ENCODE data around the gene TTC38.
"Not testable (repeated sequence)": the region's sequence is repeated elsewhere in the genome, so short reads cannot be mapped to it uniquely, and the experiment has no call there.

Gene TTC38

DNA sequence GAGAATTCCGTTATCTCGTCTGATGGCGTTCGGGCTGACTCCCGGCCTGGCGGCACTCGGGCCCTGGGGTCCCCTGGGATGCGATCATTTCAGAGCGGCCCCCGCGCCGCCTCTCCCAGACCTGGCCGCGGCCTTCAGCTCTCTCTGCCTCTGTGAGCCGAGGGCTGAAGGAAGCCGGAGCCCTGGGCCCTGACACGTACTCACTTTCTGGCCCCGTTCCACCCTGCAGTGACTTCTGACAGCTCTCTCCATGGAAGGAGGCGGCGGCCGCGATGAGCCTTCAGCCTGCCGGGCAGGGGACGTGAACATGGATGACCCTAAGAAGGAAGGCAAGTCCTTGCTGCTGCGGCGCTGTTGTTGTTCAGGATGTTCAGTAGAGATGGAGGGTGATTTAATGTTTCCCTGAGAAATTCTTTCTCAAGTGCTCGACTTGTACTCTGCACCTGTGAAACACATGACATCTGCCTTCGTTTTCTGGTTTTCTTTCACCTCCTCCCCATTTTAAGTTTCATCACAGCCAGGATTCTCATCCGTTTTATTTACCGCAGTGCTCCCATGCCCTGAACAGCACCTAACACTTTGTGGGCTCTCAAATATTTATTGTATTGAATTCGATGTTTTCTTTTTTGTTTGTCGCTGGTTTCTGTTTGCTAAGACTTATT lies 29.5 kb downstream of the TTC38 start:
- DNase-seq = no peak

- no peak for DNase-seq
These were observed 31.3 kb downstream of the TTC38 start for GRCh38 chr22:46299101-46299500.

- no peak for DNase-seq
These were observed 32.7 kb downstream of the TTC38 start for GRCh38 chr22:46300491-46300890.

- DNase-seq = no peak
These were observed 35.6 kb downstream of the TTC38 start for GRCh38 chr22:46303347-46303965.

- DNase-seq = no peak
These were observed 40.6 kb downstream of the TTC38 start for GRCh38 chr22:46308283-46308988.

DNA sequence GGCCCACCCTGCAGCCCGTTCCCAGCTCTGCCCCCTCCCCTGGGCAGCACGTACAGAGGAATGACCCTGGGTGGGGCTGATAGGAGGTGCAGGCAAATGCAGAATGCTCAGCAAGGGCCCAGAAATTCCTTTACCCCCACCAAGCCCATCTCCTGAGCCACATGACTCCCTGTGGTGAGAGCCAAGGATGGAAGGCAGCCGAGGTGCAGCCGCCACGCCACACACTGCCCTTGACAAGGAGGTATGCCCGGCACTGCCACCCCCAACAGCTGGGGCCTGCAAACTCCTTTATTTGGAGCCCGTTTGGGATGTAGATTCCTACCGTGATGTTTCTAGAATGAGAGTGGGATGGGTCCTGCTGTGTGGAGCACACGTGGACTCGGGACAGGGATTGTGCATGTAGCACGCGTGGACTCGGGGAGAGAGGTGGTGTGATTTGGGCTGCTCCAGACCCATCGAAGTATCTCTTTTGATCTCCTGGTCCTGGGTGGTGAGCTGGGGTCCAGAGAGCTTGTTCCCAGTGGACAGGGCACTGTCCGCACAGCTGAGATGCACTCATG lies 41.8 kb downstream of the TTC38 start:
- DNase-seq = no peak

- no peak for DNase-seq
These were observed 44.2 kb downstream of the TTC38 start for GRCh38 chr22:46312056-46312455.

- DNase-seq = not testable (repeated sequence)
These were observed 45.0 kb downstream of the TTC38 start for GRCh38 chr22:46312848-46313247.

- no peak for DNase-seq
These were observed 48.2 kb downstream of the TTC38 start for GRCh38 chr22:46315976-46316375.

- no peak for DNase-seq
These were observed 49.8 kb downstream of the TTC38 start for GRCh38 chr22:46317646-46318045.

GRCh38 chr22:46318576-46318975 lies 50.8 kb downstream of the TTC38 start:
- no peak for DNase-seq

DNA sequence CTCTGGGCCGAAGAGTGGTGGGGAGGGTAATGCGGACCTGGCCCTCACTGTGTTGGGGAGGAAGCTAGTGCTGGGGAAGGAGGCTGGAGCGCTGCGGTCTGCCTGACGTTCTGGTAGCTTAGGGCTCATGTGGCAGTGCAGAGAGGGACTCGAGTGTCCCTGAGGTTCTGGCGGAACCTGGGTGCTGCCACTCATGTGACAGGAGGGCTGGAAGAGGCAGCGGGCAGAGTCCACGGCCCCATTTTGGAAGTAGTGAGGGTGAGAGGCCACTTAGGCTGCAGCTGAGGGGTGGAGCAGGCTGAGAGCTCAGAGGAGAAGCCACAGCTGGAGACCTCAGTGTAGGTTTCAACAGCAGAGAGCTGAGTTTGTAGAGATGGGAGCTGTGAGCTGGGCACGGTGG lies 51.5 kb downstream of the TTC38 start:
- DNase-seq = no peak

- no peak for DNase-seq
These were observed 52.4 kb downstream of the TTC38 start for GRCh38 chr22:46320166-46320710.

GRCh38 chr22:46320716-46321386 lies 53.0 kb downstream of the TTC38 start:
- no peak for DNase-seq

DNA sequence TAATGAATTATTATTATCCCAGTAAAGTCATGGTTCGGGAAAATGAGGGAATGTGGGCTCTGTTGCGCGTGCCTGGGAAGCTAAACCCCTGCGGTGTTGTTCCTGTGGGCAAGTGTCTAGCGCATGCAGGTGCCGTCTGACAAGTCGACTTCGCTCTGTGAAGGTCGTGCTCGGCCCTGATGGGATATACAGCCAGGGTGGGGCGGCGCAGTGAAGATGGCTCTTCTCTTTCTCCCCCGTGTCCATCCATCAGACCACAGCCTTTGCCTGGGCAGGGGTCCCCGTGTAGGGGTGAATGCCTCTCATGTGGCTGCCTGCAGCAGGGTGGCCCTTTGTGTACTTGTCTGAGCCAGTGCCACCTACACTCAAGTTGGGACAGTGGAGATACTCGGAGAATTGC lies 54.9 kb downstream of the TTC38 start:
- no peak for DNase-seq

DNA sequence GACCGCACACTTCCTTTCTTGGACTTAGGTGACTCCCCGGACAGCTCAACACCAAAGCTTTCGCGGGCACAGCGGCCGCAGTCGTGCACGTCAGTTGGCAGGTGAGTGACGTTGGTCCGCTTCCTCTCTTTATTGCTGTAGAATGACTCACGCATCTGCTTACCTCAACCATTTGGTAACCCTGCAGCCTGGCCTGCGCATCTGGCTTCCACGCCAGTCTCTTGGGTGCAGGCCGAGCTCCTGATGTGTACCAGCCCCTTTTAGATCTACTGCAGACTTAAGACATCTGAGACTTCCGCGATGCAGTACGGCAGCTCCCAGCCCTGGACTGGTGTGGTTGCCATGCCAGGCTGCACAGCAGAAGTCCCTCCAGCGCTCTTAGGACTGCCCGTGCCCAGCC lies 55.4 kb downstream of the TTC38 start:
- DNase-seq = no peak

GRCh38 chr22:46326066-46326680 lies 58.4 kb downstream of the TTC38 start:
- DNase-seq = no peak

GRCh38 chr22:46327691-46328465 lies 60.1 kb downstream of the TTC38 start:
- no peak for DNase-seq

DNA sequence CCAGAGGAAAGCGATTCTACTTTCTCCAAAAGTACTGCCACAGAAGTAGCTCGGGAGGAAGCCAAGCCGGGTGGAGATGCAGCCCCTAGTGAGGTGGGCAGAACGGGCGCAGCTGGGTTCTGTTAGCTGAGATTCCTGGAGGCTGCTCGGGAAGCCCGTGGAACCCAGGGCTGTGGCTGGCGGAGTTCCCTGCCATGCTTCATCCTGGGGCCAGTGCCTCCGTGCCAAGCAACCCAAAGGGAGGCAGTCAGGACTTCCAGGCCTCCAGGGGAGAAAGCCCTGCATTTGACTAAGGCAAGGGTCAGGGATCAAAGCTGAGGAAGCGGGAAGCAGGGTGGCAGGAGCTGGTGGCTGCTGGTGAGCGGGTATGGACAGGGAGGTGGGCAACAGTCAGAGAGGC lies 61.0 kb downstream of the TTC38 start:
- no peak for DNase-seq

DNA sequence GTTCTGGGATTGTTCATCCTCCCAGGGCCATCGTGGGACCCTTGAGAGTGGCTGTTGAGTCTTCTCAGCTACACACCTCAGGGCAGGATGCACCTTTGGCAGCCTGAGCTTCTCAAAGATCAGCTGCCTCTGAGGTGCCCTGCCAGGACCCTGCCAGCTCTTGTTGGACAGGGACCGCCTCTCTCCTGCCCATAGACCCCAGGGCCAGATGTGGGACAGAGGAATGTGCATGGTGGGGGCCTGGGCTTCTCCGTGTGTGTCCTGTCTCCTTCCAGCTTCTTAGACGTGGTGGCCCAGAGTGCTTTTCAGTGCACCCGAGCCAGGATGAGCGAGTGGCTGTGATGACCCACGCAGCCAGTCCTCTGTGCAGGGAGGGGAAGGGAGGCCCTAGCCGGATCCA lies 61.8 kb downstream of the TTC38 start:
- no peak for DNase-seq

DNA sequence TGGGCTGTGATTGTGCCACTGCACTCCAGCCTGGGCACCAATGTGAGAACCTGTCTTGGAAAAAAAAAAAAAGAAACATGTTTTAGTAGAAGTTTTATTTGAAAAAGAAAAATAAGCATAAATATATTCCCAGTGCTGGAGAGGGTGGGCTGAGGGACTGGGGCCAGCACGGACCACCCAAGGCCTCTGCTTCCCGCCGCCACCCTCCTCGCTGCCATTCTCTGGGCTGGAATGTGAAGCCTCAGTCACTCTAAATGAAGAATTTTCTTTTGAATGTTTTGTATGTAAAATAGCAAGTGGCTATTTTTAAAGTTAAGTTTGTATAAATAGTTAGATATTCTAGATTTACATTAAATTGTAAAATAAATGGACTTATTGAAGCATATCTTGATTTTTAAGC lies 62.6 kb downstream of the TTC38 start:
- DNase-seq = no peak

DNA sequence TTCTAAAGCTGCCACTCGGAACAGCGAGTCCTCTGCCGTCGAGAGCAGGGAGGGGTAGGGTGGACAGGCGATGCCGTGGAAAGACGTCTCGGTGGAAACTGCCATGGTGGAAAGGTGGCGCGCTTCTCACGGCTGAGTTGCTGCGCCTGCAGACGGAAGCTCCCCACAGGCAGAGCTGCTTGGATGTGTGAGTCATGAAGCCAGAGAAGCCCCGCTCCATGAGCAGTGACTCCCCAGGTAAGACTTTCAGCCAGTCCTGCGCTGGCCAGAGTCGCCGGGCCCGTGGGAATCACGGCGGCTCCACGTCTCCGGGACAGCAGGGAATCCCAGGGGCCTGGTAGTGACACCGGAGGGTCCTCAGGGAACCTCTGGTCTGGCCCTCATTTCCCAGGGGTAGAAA lies 63.7 kb downstream of the TTC38 start:
- DNase-seq = no peak
